Heart right ventricle (tissue), 16 donors: ENCODE results near the gene PFKFB1. TPM values are rescaled to one million over a fixed set of nuclear protein-coding genes. Genes with fewer than 3 reads are reported as not detected.

ENCODE experiments used
- ATAC-seq, 8 donors: fragments of 200-7000 bp; cut with Tn5 transposase; one replicate each; pipeline ENCODE4 v1.9.1; 2020; ENCODE audit warnings: mild to moderate bottlenecking in 8 of 8, moderate library complexity in 8 of 8, moderate number of reproducible peaks in 1 of 8
- DNase-seq, 2 donors: peaks; one replicate each; pipeline ENCODE4 v3.0.0-alpha.2; 2020
- H3K27ac ChIP-seq, 10 donors: fragments of 200-600 bp; sonication (generic) in 2 of 10; one replicate each; pipeline versions ENCODE4 v1.5.0 to v1.8.0; 2020 to 2022; ENCODE audit warnings: mild to moderate bottlenecking in 3 of 10
- H3K27me3 ChIP-seq, 7 donors: fragments of 200-600 bp; one replicate each; pipeline ENCODE4 v1.8.0; 2021 to 2022; ENCODE audit warnings: mild to moderate bottlenecking in 2 of 7
- H3K36me3 ChIP-seq, 9 donors: fragments of 200-600 bp; sonication (generic) in 1 of 9; one replicate each; pipeline versions ENCODE4 v1.5.0 to v1.8.0; 2020 to 2022; ENCODE audit warnings: mild to moderate bottlenecking in 2 of 9
- H3K4me1 ChIP-seq, 9 donors: fragments of 200-600 bp; sonication (generic) in 1 of 9; one replicate each; pipeline versions ENCODE4 v1.5.0 to v1.8.0; 2020 to 2022; ENCODE audit warnings: mild to moderate bottlenecking in 4 of 9
- H3K4me3 ChIP-seq, 10 donors: fragments of 200-600 bp; sonication (generic) in 2 of 10; one replicate each; pipeline versions ENCODE4 v1.5.0 to v1.8.0; 2020 to 2022; ENCODE audit warnings: mild to moderate bottlenecking in 7 of 10, moderate library complexity in 2 of 10
- H3K9me3 ChIP-seq, 11 donors: fragments of 200-600 bp in 10 of 11; sonication (generic) in 2 of 11; one replicate each; pipeline versions ENCODE4 v1.5.0 to v1.8.0; 2013 to 2022; ENCODE audit warnings: mild to moderate bottlenecking in 2 of 11, control low read depth in 1 of 11, moderate library complexity in 1 of 11
- WGBS, 2 donors: extraction: QIAGEN DNeasy Blood & Tissue Kit; methylation state at CpG; one replicate each; pipeline ENCODE4 v1.1.7; 2013; ENCODE audit warnings: inconsistent platforms in 1 of 2; 5-methylcytosine and 5-hydroxymethylcytosine counted together
- intact Hi-C, 10 donors: fragments of 100-400 bp; cut with DNase I; formaldehyde crosslinking; loops; one replicate each; pipeline versions ENCODE4 v1.11.1 to v1.14.2; 2022
- polyA plus RNA-seq, 2 donors: library from polyadenylated mRNA; stranded (reverse); fragments of 200-250 nt; gene quantifications; one replicate each; pipeline ENCODE4 v1.2.3, GENCODE V29; 2013
- total RNA-seq, 10 donors: library from RNA; stranded (reverse); fragmentation: NEBNext Ultra II Directional in 3 of 10; extraction: Animal tissue kit (Norgen Biotek cat#: 25700) in 3 of 10; gene quantifications; one replicate each; pipeline versions ENCODE4 v1.2.1 to v1.2.4, GENCODE V29; 2021 to 2023
- TF ChIP-seq, protein P1 (sequence below), 9 donors: fragments of 200-600 bp; sonication (generic) in 2 of 9; IDR thresholded peaks; one replicate each; pipeline versions ENCODE4 v1.5.0 to v1.8.0; 2021 to 2022; ENCODE audit warnings: antibody characterized with exemption in 9 of 9, mild to moderate bottlenecking in 5 of 9, moderate library complexity in 1 of 9
- donor health status: Arrhythmogenic right ventricular cardiomyopathy.
- donor health status: ischemic (EF 13 %, LVEDD 7.1; RV severe dilation, severe dysfunction).
- donor health status: healthy with polysubstance abuse.
- donor health status: DM: no; HTN: yes; CAD: no.
- donor health status: DM: no; HTN: no; CAD: no.
- donor health status: ischemic (EF 25% LVEDD 6.9; RV normal size, moderate dysfunction).
- donor health status: ischemic (EF 25% LVEDD 5.7; RV mildly dilated, moderate dysfunction).
- donor health status: healthy.
- donor health status: DM: yes; HTN: yes; CAD: no.
- donor health status: Ischemic cardiomyopathy.
- donor health status: ischemic (EF 35%, LVEDD 5.7; RV mildly dilated, moderate dysfunction).
- donor health status: nonischemic (EF 11% LVEDD 7.7; RV severe dilation, severe dysfunction).
- donor health status: DM: yes; HTN: yes; CAD: no.
- donor health status: PGD.
- donor health status: ischemic (EF 29% LVEDD 5.4; RV normal size, mild dysfunction).
- donor health status: nonischemic (EF 23%, LVEDD 6.1; RV moderate dilation, normal function).

Gene PFKFB1
- total and polyA plus RNA-seq, 12 donors, result 0.12 to 0.59 (median 0.24) TPM; not detected in 6

DNA sequence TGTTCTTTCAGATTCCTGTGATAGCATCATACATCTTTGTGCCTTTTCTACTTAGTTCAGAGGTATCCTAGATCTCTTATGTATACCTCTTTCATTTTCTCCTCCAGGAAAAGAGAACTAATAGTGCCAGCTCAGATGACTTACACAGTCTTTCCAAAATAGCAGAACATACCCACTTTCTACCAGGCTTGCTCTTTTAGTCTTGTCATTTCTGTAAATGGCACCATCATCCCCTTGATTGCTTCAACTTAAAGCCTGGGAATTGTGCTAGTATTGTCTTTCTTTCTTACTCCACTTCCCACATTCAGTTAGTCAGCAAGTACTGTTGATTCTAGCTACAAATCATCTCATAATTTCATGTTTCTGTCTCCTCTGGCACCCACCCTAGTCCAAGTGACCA lies 11.3 kb upstream of the PFKFB1 start:
- Histone ChIP-seq H3K36me3 (peaks cover 0 to 45% (median 0%) of the 10 kb centered on the region in 9 donors), H3K9me3 (no peaks in the 10 kb centered on the region), H3K4me1 (peaks cover 0 to 55% (median 24%) of the 10 kb centered on the region in 9 donors), H3K27me3 (no peaks in the 10 kb centered on the region), H3K27ac (peak overlapping the region in 1 of 10 donors; percentile 50), H3K4me3 (no peak overlapping the region)
- no peak for ATAC-seq
- DNase-seq, result no peak
- intact Hi-C loops, result loop anchor here in 1 of 10 donors (10.0 kb wide), 1 partner anchor 190 kb away; no protein-coding TSS in a partner anchor
- TF ChIP-seq, protein P1, sequence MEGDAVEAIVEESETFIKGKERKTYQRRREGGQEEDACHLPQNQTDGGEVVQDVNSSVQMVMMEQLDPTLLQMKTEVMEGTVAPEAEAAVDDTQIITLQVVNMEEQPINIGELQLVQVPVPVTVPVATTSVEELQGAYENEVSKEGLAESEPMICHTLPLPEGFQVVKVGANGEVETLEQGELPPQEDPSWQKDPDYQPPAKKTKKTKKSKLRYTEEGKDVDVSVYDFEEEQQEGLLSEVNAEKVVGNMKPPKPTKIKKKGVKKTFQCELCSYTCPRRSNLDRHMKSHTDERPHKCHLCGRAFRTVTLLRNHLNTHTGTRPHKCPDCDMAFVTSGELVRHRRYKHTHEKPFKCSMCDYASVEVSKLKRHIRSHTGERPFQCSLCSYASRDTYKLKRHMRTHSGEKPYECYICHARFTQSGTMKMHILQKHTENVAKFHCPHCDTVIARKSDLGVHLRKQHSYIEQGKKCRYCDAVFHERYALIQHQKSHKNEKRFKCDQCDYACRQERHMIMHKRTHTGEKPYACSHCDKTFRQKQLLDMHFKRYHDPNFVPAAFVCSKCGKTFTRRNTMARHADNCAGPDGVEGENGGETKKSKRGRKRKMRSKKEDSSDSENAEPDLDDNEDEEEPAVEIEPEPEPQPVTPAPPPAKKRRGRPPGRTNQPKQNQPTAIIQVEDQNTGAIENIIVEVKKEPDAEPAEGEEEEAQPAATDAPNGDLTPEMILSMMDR (IDR thresholded peaks at IDR 0.05), result no peak

DNA sequence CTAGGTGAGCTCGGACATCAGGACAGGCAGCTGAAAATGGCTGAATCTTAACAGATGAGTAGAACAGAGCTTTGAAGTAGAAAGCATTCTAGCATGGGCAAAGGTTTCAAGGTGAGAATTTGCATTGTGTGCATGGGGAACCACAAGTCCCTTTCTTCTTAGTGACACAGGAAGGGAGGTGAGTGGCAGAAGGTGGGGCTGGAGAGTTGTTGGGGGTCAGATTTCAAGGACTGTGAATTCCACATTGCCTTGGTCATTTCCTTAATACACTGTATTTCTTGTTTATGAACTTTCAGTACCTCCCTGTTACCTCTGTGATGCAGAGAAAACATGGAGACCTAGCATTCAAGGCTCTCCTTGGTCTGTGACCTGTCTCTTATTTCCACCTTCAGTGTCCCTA lies 10.2 kb upstream of the PFKFB1 start:
- ATAC-seq, result no peak
- intact Hi-C loops, result loop anchor here in 3 of 10 donors (5.0 to 10.0 kb wide), 3 partner anchors 148 to 197 kb away; partner anchors contain the start of gene MAGED2 (in 1 of the 3)

DNA sequence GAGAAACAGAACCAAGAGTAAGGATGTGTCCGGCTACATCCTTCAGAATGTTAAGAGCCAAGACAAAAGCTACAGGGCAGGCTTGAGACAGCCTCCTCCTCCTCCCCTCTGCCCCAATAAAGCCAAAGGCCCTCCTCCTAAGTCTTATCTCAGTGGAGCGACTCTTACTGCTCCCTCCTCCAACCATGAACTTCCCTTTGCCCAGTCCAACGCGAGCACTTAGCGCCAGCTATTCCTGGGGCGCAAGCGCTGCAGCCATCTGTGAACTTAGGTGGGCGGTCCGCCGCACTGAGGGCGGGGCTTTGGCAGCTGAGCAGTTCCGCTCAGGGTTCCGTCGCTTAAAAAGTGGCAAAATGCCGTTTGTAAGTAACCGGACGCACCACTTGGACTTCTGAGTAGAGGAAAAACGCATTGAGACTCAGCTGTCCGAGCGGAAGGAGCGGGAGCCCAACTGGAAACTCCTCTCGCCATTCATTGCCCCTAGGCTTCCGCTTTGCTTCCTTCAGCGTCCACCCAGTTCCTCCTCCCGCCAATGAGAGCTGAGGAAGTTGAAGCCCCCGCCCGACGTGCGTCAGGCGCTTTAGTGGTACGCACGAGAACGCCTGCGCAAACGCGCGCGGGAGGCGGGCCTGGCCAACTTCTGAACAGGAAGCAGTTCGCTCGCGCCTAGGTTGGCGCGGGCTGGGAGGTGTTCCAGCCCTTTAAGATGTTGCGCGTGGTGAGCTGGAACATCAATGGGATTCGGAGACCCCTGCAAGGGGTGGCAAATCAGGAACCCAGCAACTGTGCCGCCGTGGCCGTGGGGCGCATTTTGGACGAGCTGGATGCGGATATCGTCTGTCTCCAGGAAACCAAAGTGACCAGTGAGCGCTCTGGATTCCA lies 6.0 kb upstream of the PFKFB1 start, which contains the start of gene APEX2:
Gene APEX2 (plus strand): TSS at position 647 of the 882 bp plus-strand sequence. CDS start 60 bp downstream, at position 707.
- 0 to 1% methylated on average over 54 to 55 of the region's 55 CpGs for WGBS, 2 donors
- TF ChIP-seq, protein P1 (IDR thresholded peaks at IDR 0.05), result no peak
- peaks cover 0 to 17% (median 0%) of the 10 kb centered on the region in 7 donors for H3K27me3 ChIP-seq
- intact Hi-C loops, result loop anchor here in 3 of 10 donors (2.0 to 10.0 kb wide), 4 partner anchors 152 to 193 kb away; partner anchors contain the start of gene MAGED2 (in 1 of the 3)
- H3K27ac ChIP-seq, result peak within 1 kb of the TSS; percentile 37 to 94 (median 88)
- DNase-seq (peak; percentile 89 to 91), ATAC-seq (peak; percentile 95 to 99 (median 98))
- H3K9me3 ChIP-seq, result no peaks in the 10 kb centered on the region
- peak within 1 kb of the TSS; percentile 32 to 77 (median 65) for H3K4me3 ChIP-seq
- H3K36me3 ChIP-seq, result peaks cover 0 to 28% (median 0%) of the 10 kb centered on the region in 9 donors
- peaks cover 0 to 18% (median 9%) of the 10 kb centered on the region in 9 donors for H3K4me1 ChIP-seq

More for the DNA sequence above, 10.2 kb upstream of the PFKFB1 start:
- H3K27me3 ChIP-seq, result no peaks in the 10 kb centered on the region
- H3K27ac ChIP-seq, result peak overlapping the region in 1 of 10 donors; percentile 14
- H3K4me3 ChIP-seq, result no peak overlapping the region
- H3K9me3 ChIP-seq, result no peaks in the 10 kb centered on the region
- peaks cover 0 to 45% (median 0%) of the 10 kb centered on the region in 9 donors for H3K36me3 ChIP-seq
- WGBS, 2 donors, result 93 to 100% methylated on average over 1 of the region's 1 CpG
- H3K4me1 ChIP-seq, result peaks cover 0 to 50% (median 23%) of the 10 kb centered on the region in 9 donors
- TF ChIP-seq, protein P1 (IDR thresholded peaks at IDR 0.05), result no peak
- DNase-seq, result no peak

DNA sequence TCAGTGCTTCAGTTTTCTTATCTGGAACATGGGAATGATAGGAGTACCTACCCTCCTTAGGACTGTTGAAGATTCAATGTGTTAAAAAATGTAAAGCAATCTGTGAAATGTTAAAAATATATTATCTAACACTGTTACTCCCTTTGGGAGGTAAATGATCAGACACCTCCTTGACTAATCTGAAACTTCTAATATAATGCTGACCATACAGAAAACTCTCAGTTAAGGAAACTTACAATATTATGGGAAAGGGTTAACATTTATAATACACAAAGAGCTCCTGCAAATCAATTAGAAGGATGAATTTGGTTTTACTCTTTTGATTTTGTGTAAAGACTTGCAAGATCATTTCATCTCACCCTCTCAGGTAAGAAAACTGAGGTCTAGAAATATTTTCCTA lies 1.6 kb upstream of the PFKFB1 start:
- no peak for DNase-seq
- peak overlapping the region in 1 of 10 donors; percentile 41 for H3K27ac ChIP-seq
- TF ChIP-seq, protein P1 (IDR thresholded peaks at IDR 0.05), result no peak
- ATAC-seq, result no peak
- intact Hi-C loops, result no loop called here
- H3K36me3 ChIP-seq, result no peaks in the 10 kb centered on the region
- H3K27me3 ChIP-seq, result peaks cover 0 to 25% (median 0%) of the 10 kb centered on the region in 7 donors
- no peak overlapping the region for H3K4me3 ChIP-seq
- H3K9me3 ChIP-seq, result no peaks in the 10 kb centered on the region
- H3K4me1 ChIP-seq, result peaks cover 0 to 8% (median 0%) of the 10 kb centered on the region in 9 donors
